Measurements from ENCODE around the gene ETV2. TPM values are rescaled to one million over a fixed set of nuclear protein-coding genes. Genes with fewer than 3 reads are reported as not detected.

Gene ETV2
- total and polyA plus RNA-seq, 2 experiments from 2014 or later = 3.1 TPM

DNA sequence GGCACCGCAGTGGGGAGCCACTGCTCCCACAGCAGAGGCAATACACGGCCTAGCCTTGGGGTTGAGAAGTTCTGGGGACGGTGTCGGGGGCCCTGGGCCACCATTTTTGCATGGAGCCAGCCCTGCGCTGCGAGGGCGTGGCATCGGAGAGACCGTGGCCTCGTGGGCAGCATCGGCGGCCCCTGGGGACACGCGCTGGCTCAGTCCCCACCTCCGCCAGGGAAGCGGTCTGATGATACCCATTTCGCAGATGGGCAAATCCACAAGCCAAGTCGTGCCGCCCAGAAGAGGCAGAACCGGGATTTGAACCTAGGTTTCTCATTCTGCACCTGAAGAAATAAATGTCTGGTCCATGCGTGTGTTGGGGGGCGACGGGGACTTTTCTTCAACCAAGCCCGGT is 23.6 kb downstream of the ETV2 start:
- TF ChIP-seq, protein P1, sequence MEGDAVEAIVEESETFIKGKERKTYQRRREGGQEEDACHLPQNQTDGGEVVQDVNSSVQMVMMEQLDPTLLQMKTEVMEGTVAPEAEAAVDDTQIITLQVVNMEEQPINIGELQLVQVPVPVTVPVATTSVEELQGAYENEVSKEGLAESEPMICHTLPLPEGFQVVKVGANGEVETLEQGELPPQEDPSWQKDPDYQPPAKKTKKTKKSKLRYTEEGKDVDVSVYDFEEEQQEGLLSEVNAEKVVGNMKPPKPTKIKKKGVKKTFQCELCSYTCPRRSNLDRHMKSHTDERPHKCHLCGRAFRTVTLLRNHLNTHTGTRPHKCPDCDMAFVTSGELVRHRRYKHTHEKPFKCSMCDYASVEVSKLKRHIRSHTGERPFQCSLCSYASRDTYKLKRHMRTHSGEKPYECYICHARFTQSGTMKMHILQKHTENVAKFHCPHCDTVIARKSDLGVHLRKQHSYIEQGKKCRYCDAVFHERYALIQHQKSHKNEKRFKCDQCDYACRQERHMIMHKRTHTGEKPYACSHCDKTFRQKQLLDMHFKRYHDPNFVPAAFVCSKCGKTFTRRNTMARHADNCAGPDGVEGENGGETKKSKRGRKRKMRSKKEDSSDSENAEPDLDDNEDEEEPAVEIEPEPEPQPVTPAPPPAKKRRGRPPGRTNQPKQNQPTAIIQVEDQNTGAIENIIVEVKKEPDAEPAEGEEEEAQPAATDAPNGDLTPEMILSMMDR (IDR thresholded peaks at IDR 0.05; ENCODE audit: low read depth, low read length) = no peak

DNA sequence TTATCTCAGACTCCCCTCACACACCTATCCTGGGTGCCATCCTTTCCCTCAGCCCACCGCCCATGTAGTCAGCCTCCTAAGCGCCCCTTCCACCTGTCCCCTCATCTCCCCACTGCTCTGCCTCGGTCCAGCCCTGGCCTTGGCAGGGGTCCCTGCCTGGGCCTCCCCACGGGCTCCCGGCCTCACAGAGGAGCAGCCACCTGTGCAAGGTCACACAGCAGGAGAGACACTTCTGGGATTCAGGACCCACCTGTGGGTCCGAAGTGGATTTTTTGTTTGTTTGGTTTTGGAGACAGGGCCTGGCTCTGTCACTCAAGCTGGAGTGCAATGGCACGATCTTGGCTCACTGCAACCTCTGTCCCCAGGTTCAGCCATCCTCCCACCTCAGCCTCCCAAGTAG is 24.1 kb downstream of the ETV2 start:
- DNase-seq (ENCODE audit: low read depth in 1 of 2, low spot score in 1 of 2) = no peak
- no peak overlapping the region for H3K4me3 ChIP-seq
- no peaks in the 10 kb centered on the region for H3K9me3 ChIP-seq (ENCODE audit: low read depth)
- no peaks in the 10 kb centered on the region for H3K4me1 ChIP-seq (ENCODE audit: low read depth)
- TF ChIP-seq, protein P1 (IDR thresholded peaks at IDR 0.05; ENCODE audit: low read depth, low read length) = no peak
- H3K27ac ChIP-seq = no peak overlapping the region
- H3K36me3 ChIP-seq = no peaks in the 10 kb centered on the region
- peaks cover 6% of the 10 kb centered on the region for H3K27me3 ChIP-seq

More for the DNA sequence above, 23.6 kb downstream of the ETV2 start:
- no peaks in the 10 kb centered on the region for H3K9me3 ChIP-seq (ENCODE audit: low read depth)
- no peaks in the 10 kb centered on the region for H3K36me3 ChIP-seq
- H3K27me3 ChIP-seq = peaks cover 5% of the 10 kb centered on the region
- H3K4me3 ChIP-seq = no peak overlapping the region
- H3K4me1 ChIP-seq (ENCODE audit: low read depth) = no peaks in the 10 kb centered on the region
- DNase-seq (ENCODE audit: low read depth in 1 of 2, low spot score in 1 of 2) = no peak
- no peak overlapping the region for H3K27ac ChIP-seq

DNA sequence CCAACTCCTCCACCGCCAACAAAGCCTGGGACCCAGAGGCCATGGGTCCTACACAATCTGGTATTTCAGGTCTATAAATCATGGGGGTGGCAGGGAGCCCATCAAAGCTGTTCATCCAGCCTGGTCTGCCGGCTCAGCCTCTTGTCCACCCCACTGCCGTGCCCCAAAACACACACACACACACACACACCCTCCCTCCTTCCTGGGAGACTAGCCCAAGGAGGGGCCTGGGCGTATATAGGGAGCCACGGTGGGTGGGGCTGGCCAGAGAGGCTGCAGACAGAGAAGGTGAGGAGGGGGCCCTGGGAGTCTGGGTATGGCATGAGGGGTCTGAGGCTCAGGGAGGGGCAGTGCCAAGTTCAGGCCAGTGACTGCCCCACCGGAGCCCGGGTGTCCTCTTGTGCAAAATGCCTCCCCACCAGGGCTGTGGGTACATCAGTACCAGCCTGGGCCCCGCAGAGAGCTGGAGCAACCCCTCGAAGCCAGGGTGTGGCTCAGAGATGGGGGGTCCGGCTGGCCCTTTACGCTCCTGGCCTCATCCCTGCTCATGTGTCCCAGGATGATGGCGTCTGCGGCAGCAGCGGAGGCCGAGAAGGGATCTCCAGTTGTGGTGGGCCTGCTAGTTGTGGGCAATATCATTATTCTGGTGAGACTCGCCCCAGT is 24.8 kb downstream of the ETV2 start, which contains the start of gene UPK1A:
Gene UPK1A (plus strand): TSS at position 267 of the 663 bp plus-strand sequence. CDS start 296 bp downstream, at position 563.
- Histone ChIP-seq H3K4me3 (no peak within 1 kb of the TSS), H3K9me3 (ENCODE audit: low read depth) (no peaks in the 10 kb centered on the region), H3K36me3 (no peaks in the 10 kb centered on the region), H3K27ac (no peak within 1 kb of the TSS), H3K4me1 (ENCODE audit: low read depth) (no peaks in the 10 kb centered on the region), H3K27me3 (peaks cover 6% of the 10 kb centered on the region)
- TF ChIP-seq, protein P1 (IDR thresholded peaks at IDR 0.05; ENCODE audit: low read depth, low read length) = no peak
- DNase-seq (ENCODE audit: low read depth in 1 of 2, low spot score in 1 of 2) = no peak

DNA sequence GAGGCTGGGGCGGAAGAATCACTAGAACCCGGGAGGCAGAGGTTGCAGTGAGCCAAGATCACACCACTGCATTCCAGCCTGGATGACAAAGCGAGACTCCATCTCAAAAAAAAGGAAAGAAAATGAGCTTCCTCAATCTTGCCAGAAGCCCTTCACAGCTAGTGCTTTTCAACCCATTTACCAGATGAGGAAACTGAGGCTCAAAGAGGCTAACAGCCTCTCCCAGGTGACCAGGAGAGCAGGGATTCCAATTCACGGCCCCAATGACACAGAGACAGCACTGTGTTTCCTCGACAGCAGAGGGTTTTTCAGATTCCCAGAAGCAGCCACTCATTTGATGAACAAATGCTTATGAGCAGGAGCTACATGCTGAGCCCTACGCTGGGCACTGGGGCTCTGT is 28.0 kb downstream of the ETV2 start:
- peaks cover 21% of the 10 kb centered on the region for H3K27me3 ChIP-seq
- H3K4me1 ChIP-seq (ENCODE audit: low read depth) = no peaks in the 10 kb centered on the region
- H3K9me3 ChIP-seq (ENCODE audit: low read depth) = no peaks in the 10 kb centered on the region
- no peaks in the 10 kb centered on the region for H3K36me3 ChIP-seq
- H3K4me3 ChIP-seq = no peak overlapping the region
- no peak for DNase-seq (ENCODE audit: low read depth in 1 of 2, low spot score in 1 of 2)
- TF ChIP-seq, protein P1 (IDR thresholded peaks at IDR 0.05; ENCODE audit: low read depth, low read length) = no peak
- no peak overlapping the region for H3K27ac ChIP-seq

DNA sequence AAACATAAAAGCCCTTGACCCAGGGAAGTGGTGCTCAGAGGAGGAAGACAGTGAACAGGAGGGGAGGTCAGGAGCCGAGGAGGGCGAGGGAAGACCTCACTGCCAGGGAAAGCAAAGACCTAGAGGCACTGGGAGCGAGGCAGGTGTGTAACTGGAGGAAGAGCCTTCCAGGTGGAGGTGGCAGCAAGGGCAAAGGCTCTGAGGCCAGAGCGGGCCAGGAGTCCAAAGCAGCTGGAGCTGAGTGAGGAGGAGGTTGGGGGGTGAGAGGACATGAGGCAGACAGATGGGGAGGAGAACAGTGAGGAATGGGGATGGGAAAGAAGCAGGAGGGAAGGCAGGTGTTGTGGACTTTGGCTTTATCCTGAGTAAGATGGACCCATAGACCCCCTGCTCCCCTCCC is 28.4 kb downstream of the ETV2 start:
- no peaks in the 10 kb centered on the region for H3K9me3 ChIP-seq (ENCODE audit: low read depth)
- DNase-seq (ENCODE audit: low read depth in 1 of 2, low spot score in 1 of 2) = no peak
- no peak overlapping the region for H3K27ac ChIP-seq
- H3K4me3 ChIP-seq = no peak overlapping the region
- no peaks in the 10 kb centered on the region for H3K4me1 ChIP-seq (ENCODE audit: low read depth)
- TF ChIP-seq, protein P1 (IDR thresholded peaks at IDR 0.05; ENCODE audit: low read depth, low read length) = no peak
- H3K27me3 ChIP-seq = peaks cover 21% of the 10 kb centered on the region
- no peaks in the 10 kb centered on the region for H3K36me3 ChIP-seq
